HepG2 (cell line): ENCODE data around the gene AAMP. TPM values are rescaled to one million over a fixed set of nuclear protein-coding genes. Genes with fewer than 3 reads are reported as not detected.

Experiments
- DPF2 ChIP-seq: sonication (generic); formaldehyde crosslinking; IDR thresholded peaks from 2 replicates; pipeline ENCODE4 v1.4.0; 2020; ENCODE audit warnings: mild to moderate bottlenecking, low read depth, missing genetic modification reagents, borderline replicate concordance
- FOXO1 ChIP-seq: sonication (generic); formaldehyde crosslinking; IDR thresholded peaks from 2 replicates; pipeline ENCODE4 v1.4.0; 2020; ENCODE audit warnings: missing genetic modification reagents
- MXD3 ChIP-seq: IDR thresholded peaks from 2 replicates; pipeline ENCODE4 v1.6.1; 2016; ENCODE audit warnings: mild to moderate bottlenecking, missing biosample characterization, missing genetic modification reagents
- NFATC3 ChIP-seq: sonication (generic); formaldehyde crosslinking; IDR thresholded peaks from 2 replicates; pipeline ENCODE4 v1.5.1; 2020; ENCODE audit warnings: mild to moderate bottlenecking, missing genetic modification reagents
- NR2C2 ChIP-seq: sonication (generic); formaldehyde crosslinking; IDR thresholded peaks from 2 replicates; pipeline ENCODE4 v1.4.0; 2020; ENCODE audit warnings: missing genetic modification reagents, mild to moderate bottlenecking, moderate library complexity, borderline replicate concordance
- NR2F6 ChIP-seq, 2 experiments: IDR thresholded peaks; 2 replicates each; pipeline ENCODE4 v1.6.1; 2016; ENCODE audit warnings: antibody characterized with exemption in 1 of 2, mild to moderate bottlenecking in 1 of 2
- NRL ChIP-seq: sonication (generic); formaldehyde crosslinking; IDR thresholded peaks from 2 replicates; pipeline ENCODE4 v1.5.0; 2020; ENCODE audit warnings: missing genetic modification reagents, mild to moderate bottlenecking, moderate library complexity, borderline replicate concordance
- SIX1 ChIP-seq: sonication (generic); formaldehyde crosslinking; IDR thresholded peaks from 2 replicates; pipeline ENCODE4 v1.4.0; 2020; ENCODE audit warnings: missing genetic modification reagents, borderline replicate concordance
- YEATS2 ChIP-seq: sonication (generic); formaldehyde crosslinking; IDR thresholded peaks from 2 replicates; pipeline ENCODE4 v1.4.0; 2020; ENCODE audit warnings: missing genetic modification reagents, borderline replicate concordance
- ZBTB25 ChIP-seq: IDR thresholded peaks from 2 replicates; pipeline ENCODE4 v1.6.1; 2018; ENCODE audit warnings: missing genetic modification reagents
- ZNF343 ChIP-seq: sonication (generic); formaldehyde crosslinking; IDR thresholded peaks from 2 replicates; pipeline ENCODE4 v1.4.0; 2020; ENCODE audit warnings: mild to moderate bottlenecking, missing genetic modification reagents
- ZNF646 ChIP-seq: sonication (generic); formaldehyde crosslinking; IDR thresholded peaks from 2 replicates; pipeline ENCODE4 v1.9.0; 2021; ENCODE audit warnings: mild to moderate bottlenecking, missing genetic modification reagents
- polyA plus RNA-seq, 8 experiments: library from polyadenylated mRNA; depleted of rRNA in 3 of 8; stranded (reverse) in 7 of 8; unstranded in 1 of 8; fragments of >200 nt; fragmentation: Illumina TruSeq in 4 of 8; extraction: Trizol in 4 of 8; gene quantifications; 2 replicates each; pipeline versions ENCODE4 v1.2.1 to v1.2.3, GENCODE V29; 2011 to 2016; ENCODE audit warnings: low read depth in 4 of 8, missing spikeins in 1 of 8, mixed read lengths in 1 of 8; ENCODE audit not compliant: insufficient read depth in 1 of 8
- total RNA-seq, 5 experiments: library from RNA; depleted of rRNA; stranded (reverse); fragments of >200 nt; fragmentation: Illumina TruSeq; extraction: Trizol; gene quantifications; 2 replicates each; pipeline ENCODE4 v1.2.3, GENCODE V29; 2016; ENCODE audit warnings: low read depth in 1 of 5
- TF ChIP-seq, protein P1 (sequence below): sonication (generic); formaldehyde crosslinking; IDR thresholded peaks from 2 replicates; pipeline ENCODE4 v1.8.0; 2022; ENCODE audit warnings: missing genetic modification reagents, mild to moderate bottlenecking, inconsistent platforms, borderline replicate concordance

AAMP gene
- total and polyA plus RNA-seq, 2 of the 13 experiments (the other 11 are each of a cell fraction or from before 2014, with no cell fraction given): 110 to 186 TPM

DNA sequence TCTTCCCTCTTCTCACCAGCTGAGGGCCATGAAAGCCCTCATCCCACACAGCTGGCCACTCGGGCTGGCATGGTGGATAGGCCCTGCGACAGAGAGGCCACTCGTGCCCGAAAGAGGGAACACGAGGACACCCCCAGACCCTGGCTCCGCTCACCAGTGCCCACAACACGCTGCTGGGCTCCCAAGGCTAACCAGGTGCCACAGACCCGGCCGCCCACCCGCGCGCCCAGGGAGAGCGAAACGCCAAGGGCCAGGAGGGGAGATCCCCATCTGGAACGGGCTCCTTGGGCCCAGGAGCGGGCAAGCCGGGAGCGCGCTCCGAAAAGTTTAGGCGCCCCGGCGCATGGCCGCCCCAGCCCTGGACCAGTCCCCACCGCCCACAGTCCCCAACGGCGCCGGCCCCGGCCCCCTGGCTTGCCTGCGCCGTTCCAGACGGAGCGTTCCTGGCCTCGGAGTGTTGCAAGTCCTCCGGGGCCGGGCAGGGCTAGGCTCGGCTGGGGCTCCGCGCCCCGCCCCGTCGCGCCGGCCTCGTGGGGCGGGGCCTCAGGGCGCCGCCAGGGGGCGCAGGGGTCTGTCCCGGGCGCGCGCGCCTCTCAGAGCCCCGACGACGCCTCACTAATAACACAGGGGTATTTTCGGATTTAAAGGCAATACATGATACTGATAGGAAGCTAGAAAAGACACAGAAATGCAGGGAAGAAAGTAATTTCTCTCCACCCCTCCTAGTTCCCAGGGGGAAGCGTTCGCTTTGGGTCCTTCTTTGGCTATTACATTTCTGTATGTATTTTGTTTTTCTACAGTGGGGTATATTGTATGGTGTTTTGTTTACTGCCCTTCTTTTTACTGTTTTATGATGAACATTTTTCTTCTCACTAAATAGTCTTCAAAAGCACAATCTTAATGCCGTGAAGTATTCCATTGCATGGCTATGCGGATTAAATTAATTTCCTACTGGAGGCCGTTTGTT lies 22.4 kb upstream of the AAMP start, which contains the start of gene TMBIM1 (continued):
- TF ChIP-seq FOXO1 (CRISPR knock-in tag): peak; percentile 41; the same call in 1 of the 2 replicates
- TF ChIP-seq, protein P1, sequence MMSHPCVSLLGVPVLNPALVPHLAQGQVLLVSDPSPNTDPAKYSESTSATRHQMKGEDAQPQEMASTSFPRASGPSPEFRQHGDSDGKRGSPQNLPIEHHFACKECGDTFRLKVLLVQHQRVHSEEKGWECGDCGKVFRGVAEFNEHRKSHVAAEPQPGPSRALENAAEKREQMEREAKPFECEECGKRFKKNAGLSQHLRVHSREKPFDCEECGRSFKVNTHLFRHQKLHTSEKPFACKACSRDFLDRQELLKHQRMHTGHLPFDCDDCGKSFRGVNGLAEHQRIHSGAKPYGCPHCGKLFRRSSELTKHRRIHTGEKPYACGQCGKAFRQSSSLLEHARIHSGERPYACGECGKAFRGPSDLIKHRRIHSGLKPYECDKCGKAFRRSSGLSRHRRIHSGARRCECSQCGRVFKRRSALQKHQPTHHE: no peak
- TF ChIP-seq MXD3 (CRISPR knock-in tag): peak; percentile 78
- TF ChIP-seq NRL (CRISPR knock-in tag): peak; percentile 63; the same call in 1 of the 2 replicates
- no peak for TF ChIP-seq SIX1 (CRISPR knock-in tag)
- no peak for TF ChIP-seq ZNF646 (CRISPR knock-in tag)
- TF ChIP-seq DPF2 (CRISPR knock-in tag): no peak
- no peak for TF ChIP-seq NFATC3 (CRISPR knock-in tag)
- TF ChIP-seq ZBTB25 (CRISPR knock-in tag): no peak
- TF ChIP-seq NR2C2 (CRISPR knock-in tag): no peak
- no peak for TF ChIP-seq NR2F6 (IDR thresholded peaks at IDR 0.05)
- no peak for TF ChIP-seq NR2F6 (CRISPR knock-in tag; IDR thresholded peaks at IDR 0.05)
- peak; percentile 28; the same call in 1 of the 2 replicates for TF ChIP-seq ZNF343 (CRISPR knock-in tag)
- peak; percentile 72; the same call in 1 of the 2 replicates for TF ChIP-seq YEATS2 (CRISPR knock-in tag)
